Eye (tissue), 1 donor: ENCODE data around the gene PARP4.
"Not testable (repeated sequence)": the region's sequence is repeated elsewhere in the genome, so short reads cannot be mapped to it uniquely, and the experiment has no call there.

Experiments used
- DNase-seq: peaks from one replicate; pipeline ENCODE4 v3.0.0-alpha.2; 2015

Gene PARP4

DNA sequence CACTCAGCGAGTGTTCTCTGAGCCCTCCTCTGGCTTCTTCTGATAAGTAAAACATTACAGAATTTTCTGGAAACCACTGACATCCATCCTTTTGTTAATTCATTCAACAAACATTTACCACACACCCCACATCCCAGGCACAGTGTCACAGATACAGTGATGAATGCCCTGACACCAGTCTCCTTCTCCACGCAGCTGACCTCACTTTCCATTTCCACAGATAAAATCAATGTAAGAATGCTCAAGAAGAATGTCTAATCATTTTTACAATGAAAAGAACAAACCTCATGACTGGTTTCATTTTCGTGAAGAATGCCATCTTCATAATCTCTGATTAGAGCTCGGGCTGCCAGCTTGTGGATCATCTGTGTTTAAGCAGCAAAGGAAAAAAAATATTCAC is 69.2 kb downstream of the PARP4 start:
- no peak for DNase-seq

- not testable (repeated sequence) for DNase-seq
These were observed 86.5 kb downstream of the PARP4 start for GRCh38 chr13:24426045-24426444.

GRCh38 chr13:24419668-24420067 is 92.9 kb downstream of the PARP4 start:
- DNase-seq, result not testable (repeated sequence)

GRCh38 chr13:24407844-24408243 is 104.7 kb downstream of the PARP4 start:
- no peak for DNase-seq

DNA sequence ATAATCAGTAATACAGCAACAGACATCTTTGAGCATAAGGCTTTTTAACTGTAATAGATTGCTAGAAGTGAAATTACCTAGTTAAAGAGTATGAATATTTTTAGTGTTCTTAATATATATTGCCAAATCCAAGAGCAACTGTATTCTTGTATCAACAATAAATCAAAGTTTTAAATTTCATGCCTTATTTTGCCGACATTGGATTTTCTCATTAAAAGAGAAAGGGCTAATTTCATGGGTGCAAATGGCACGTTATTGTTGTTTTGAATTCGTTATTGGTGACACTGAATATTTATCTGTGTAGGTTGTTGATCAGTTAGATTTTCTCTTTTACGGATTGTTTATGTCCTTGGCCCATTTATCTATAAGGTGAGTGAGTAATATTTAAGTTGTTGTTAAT is 106.1 kb downstream of the PARP4 start:
- no peak for DNase-seq

GRCh38 chr13:24396821-24397220 is 115.8 kb downstream of the PARP4 start:
- DNase-seq, result peak; percentile 8

GRCh38 chr13:24392972-24393371 is 119.6 kb downstream of the PARP4 start:
- no peak for DNase-seq

GRCh38 chr13:24391771-24392683 is 120.6 kb downstream of the PARP4 start:
- DNase-seq, result not testable (repeated sequence)

GRCh38 chr13:24390795-24391194 is 121.8 kb downstream of the PARP4 start:
- DNase-seq, result not testable (repeated sequence)

- DNase-seq, result no peak
These were observed 123.1 kb downstream of the PARP4 start for GRCh38 chr13:24389506-24389905.

GRCh38 chr13:24388743-24389142 is 123.8 kb downstream of the PARP4 start:
- DNase-seq, result not testable (repeated sequence)

DNA sequence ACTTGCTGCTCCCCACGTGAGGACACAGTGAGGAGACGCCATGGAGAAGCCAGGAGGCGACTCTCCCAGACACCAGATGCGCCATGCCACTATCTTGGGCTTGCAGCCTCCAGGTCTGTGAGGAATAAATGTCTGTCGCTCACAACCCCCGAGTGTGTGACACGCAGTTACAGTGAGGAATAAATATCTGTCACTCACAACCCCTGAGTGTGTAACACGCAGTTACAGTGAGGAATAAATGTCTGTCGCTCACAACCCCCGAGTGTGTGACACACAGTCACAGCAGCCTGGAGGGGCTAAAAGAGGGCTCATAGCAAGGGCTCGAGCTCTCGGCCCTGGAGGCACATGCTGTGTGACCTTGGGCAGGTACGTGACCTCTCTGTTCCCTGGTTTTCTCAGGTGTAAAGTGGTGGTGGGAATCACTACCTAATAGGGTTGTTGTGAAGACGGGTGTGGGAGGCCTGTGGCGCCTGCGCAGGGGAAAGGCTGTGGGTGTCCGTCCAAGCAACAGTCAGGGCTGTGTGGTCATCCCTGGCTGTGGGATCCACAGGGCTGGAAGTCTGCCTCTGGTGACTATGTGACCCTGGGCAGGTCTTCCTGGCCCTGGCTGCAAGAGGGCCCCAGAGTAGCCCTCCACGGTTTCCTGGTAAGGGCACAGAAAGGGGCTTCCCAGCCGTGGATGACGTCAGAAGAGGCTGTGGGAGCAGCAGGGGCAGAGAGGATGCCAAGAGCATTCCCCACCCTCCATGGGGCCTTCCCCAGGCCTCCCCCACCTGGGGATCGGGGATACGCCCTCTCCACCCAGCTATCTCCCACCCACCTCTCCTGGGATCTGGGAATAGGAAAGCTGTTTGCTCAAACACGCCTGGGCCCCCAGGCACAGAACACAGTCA is 125.5 kb downstream of the PARP4 start:
- DNase-seq, result no peak

GRCh38 chr13:24385902-24386301 is 126.7 kb downstream of the PARP4 start:
- DNase-seq, result no peak

DNA sequence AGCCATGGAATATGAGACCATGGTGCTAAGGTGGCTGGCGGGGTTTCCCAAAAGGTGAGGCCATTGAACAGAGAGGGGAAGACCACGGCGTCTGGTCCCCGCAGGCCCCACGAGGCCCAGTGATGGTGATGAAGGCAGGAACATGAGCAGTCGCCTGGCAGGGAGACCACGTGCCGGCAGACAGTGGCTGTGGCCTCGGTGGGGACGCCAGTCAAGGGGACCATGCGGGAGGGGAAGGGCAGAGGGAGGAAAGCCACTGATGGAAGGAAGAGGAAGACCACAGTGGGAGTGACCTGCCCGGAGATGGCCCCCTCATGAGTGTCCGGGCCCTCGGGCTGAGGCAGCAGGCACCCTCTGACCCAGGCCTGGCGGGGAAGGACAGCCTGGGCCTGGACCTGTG is 127.6 kb downstream of the PARP4 start:
- DNase-seq, result not testable (repeated sequence)

DNA sequence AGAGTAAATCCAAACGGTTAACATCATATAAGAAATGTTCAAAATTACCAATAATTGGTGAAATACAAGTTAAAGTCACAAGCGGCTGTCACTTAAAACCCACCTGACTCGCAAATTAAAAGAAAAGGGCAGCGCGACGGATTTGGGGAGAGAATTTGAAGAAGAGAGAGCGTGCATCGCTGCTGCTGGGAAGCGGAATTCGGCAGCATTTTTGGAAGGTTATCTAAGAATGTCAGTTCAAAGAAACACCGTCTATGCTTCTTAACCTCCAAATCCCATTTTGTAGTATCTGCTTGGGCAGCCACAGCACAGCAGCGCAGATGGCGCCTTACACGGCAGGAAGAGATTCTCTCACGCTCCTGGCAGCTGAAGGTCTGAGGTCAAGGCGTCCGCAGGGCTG is 128.5 kb downstream of the PARP4 start:
- not testable (repeated sequence) for DNase-seq

GRCh38 chr13:24381541-24382265 is 130.9 kb downstream of the PARP4 start:
- DNase-seq, result no peak

DNA sequence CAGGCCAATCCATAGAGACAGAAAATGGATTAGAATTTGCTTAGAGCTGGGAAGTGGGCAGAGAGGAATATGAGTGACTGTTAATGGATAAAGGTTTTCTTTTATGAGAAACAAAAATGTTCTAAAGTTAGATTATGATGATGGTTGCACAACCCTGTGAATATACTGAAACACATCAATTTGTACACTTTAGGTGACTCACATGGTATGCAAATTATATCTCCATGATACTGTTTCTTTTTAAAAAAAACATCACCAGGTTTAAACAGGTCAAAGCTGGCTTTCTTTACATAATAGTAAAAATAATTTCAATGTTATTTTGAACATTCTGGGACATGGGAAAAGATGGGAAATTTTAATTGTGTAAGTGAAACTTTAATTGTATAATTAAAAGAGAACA is 131.7 kb downstream of the PARP4 start:
- not testable (repeated sequence) for DNase-seq

DNA sequence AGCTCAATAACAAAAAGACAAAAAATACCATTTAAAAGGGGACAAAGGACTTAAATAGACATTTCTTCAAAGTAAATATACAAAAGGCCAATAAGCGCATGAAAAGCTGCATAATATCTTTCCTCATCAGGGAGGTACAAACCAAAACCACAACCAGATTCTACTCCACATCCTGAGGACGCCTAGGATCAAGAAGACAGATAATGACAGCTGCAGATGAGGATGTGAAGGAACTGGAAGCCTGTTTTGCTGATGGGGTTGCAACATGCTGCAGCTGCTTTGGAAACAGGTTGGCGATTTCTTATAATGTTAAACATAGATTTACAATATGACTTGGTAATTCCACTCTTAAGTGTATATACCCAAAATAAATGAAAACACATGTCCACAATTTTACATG is 132.4 kb downstream of the PARP4 start:
- DNase-seq, result not testable (repeated sequence)

- DNase-seq, result not testable (repeated sequence)
These were observed 141.3 kb downstream of the PARP4 start for GRCh38 chr13:24371273-24371672.
